GM19328 (cell line): ENCODE measurements around the gene IL1A.

ENCODE experiments used
- ATAC-seq: cut with Tn5 transposase; IDR thresholded peaks from one replicate; pipeline ENCODE4 v1.9.1; 2021; ENCODE audit warnings: mild to moderate bottlenecking, moderate library complexity; ENCODE audit not compliant: unreplicated experiment

The IL1A gene

GRCh38 chr2:112818094-112818902 is 34.0 kb upstream of the IL1A start:
- no peak for ATAC-seq

DNA sequence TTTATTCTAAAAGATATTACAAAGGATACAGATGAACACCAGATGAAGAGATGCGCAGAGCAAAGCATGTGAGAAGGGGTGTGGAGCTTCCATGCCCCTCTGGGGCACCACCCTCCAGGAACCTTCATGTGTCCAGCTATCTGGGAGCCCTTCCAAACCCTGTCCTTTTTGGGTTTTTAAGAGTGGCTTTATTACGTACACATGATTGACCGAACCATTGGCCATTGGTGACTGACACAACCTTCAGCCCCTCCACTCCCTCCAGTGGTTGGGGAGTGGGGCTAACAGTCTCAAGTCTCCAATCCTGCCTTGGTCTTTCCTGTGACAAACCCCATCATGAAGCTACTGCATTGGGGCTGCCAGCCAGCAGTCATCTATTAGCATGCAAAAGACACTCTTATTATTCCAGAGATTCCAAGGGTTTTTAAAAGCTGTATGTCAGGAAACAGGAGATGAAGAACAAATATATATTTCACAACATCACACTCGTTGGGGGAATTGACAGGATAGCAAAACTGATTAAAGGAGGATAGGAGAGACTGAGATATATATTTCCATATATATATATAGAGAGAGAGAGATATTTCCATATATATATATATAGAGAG is 32.9 kb upstream of the IL1A start:
- no peak for ATAC-seq

DNA sequence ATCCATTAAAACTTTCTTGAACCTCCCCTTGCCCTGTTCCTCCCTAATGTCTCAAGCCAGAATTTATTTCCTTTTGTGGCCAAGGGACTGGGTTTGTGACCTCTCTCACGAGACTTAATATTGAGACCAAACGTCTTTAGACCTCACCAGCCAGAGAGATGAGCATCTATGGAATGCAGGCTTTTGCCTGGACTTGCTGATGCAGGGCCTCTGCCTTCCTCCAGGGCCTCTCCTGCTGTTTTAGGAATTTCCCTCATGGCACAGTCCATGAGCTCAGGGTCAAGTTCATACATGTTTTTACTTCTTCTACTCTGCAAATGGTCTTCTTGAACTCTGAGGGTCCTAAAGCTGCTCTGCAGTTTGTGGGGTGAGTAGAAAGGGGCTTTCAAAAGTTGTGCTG is 30.0 kb upstream of the IL1A start:
- ATAC-seq = no peak

DNA sequence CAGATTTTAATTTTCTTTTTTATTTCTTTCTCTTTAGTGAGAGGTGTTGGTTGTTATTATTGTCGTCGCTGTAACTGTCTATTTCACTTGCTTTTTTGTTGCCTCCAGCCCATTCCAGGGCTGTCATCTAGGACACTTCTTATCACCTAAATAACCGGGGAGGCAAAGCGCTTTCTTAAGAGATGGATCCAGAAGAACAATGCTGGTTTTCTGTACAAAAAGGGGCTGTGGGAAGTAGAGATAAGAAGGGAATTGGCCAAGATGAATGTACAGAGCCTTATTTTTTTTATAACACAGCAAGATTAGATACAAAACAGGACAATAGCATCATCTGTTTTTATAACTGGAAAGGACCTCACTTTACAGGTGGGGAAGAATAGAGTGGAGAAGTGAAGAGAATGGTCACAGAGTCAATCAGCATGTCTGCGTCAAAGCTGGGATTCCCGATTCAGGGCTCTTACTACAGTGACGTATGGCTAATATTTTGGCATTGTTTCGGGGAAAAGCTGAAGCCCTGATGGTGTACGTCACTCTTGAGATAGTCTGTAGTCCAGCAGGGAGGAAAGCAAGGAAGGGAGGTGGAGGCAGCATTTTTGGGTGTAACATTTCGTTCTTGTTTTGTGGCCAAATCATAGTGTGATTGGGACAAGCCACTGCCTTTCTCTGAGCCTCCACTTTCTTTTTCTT is 29.1 kb upstream of the IL1A start:
- no peak for ATAC-seq

- no peak for ATAC-seq
These were observed 28.3 kb upstream of the IL1A start for GRCh38 chr2:112812318-112813267.

DNA sequence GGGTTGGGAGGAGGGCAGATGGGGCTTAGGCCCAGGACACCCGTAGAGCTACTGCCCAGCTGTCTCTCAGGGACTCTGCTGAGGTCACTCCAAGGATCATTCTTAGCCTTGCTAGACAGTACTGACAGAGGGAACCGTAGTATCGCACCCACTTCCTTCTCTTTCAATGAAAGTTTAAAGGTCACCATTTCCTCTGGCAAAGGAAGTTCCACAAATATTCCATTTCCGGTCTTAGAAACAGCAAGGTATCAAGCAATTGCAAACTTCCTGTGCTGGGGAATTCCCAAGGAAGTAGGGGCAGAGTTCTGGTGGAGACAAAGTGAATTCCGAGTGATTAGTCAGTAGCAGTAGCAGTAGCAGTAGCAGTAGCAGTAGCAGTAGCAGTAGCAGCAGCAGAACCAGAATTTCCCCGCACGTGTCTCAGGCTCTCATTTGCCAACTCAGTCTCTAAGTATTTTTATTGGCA is 27.6 kb upstream of the IL1A start:
- no peak for ATAC-seq

DNA sequence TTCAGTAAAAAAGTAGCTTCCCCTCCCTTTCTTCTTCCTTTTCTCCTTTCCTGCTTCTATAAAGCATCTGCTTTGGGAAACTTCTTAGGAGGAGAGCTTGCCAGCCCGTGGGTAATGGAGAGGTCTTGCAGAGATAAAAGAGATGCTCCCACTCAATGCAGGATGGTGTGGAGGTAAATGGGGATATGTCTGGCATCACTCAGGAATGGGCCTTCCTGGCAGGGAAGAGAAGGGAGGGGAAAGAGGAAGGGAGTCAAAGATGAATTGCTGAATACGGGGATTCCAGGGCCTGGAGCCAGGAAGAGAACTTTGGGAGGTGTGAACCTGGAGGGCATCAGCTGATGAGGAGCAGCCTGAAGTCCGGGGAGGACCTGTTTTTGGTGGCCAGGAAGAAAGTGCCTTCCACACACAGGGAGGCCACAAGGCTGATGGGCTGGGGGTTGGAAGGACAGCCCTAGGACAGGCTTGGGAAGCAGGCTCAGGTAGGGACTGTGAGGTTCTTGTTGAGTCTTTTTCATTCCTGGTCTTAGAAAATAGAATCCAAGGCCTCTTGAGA is 27.1 kb upstream of the IL1A start:
- ATAC-seq = no peak

GRCh38 chr2:112809112-112809511 is 24.8 kb upstream of the IL1A start:
- no peak for ATAC-seq

DNA sequence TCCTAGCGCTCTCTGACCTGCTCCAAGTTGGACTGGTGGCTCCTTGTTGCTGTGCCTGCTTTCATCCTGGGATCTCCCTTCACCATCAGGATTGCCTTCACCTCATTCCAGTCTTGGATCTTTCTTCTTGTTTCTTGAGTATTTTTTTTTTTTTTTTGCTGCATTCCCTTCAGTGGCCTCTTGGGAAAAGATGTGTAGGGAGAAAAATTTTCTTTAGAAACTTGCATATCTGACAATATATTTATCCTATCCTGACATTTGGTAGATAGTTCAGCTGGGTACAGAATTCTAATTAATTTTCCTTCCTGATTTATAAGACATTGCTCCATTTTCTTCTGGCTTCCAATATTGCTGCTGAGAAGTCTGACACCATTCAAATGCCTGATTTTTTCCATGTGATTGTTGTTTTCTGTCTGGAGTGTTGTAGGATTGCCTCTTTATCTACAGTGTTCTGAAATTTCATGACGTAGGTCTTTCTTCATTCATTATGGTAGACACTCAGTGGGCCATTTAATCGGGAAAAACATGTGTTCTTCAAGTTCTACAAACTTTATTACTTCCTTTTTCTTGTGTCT is 23.0 kb upstream of the IL1A start:
- ATAC-seq = no peak

DNA sequence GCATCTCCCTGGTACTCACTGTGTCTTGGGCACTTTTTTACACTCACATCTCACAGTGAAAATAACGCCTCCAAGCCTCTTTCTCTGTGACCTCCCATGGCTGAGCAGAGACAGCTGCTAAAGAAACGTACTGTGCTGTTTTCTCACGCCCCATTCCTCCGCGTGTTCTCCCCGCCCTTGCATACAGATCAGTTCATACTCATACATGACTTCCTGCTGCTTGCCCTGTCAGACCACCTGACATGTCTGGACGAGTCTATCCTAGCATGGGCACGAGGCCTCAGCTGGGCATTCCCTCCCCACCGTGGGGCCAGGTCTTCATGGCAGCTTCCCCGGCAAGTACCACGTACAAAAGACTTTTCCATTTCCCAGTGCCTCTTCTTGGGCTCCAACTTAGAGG is 21.2 kb upstream of the IL1A start:
- peak; percentile 81 for ATAC-seq

GRCh38 chr2:112803691-112804521 is 19.6 kb upstream of the IL1A start:
- ATAC-seq = no peak

- ATAC-seq = no peak
These were observed 16.7 kb upstream of the IL1A start for GRCh38 chr2:112800881-112801583.

GRCh38 chr2:112798979-112799975 is 15.0 kb upstream of the IL1A start:
- ATAC-seq = no peak

- no peak for ATAC-seq
These were observed 12.2 kb upstream of the IL1A start for GRCh38 chr2:112796486-112796885.

DNA sequence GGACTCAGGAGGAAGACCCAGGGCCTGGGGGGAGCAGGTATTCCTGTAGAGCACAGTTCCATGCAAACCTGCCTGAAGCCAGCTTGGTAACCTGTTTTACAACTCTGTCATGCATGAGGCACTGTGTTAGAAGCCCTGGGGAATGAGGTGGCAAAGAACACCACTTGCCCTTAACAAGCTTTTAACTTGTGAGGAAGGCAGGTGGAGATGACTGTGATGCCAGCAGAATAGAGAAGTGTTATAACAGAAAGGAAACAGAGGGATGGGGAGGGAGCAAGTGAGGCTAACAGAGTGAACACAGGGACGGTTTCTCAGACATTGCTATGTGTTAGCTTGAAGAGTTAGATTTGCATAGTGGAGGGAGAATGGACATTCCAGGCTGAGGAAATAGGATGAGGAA is 11.5 kb upstream of the IL1A start:
- ATAC-seq = no peak

DNA sequence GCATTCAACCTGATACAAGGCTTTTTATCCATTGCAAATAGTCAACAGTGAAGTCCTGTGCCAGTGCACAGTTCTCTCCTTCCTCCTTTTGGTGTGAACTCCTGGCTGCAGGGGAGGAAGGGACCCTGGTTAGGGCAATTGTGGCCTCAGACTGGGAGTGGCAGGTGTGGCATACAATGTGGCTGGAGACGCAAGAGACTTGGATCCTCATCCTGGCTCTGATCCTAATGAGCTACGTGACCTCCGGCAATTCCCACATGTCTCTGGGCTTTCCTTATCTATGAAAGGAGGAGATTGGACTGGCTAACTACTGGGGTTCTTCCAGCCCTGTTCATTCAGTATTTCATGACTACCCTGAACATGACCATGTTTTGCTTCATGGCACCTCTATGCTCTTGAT is 10.5 kb upstream of the IL1A start:
- ATAC-seq = no peak

DNA sequence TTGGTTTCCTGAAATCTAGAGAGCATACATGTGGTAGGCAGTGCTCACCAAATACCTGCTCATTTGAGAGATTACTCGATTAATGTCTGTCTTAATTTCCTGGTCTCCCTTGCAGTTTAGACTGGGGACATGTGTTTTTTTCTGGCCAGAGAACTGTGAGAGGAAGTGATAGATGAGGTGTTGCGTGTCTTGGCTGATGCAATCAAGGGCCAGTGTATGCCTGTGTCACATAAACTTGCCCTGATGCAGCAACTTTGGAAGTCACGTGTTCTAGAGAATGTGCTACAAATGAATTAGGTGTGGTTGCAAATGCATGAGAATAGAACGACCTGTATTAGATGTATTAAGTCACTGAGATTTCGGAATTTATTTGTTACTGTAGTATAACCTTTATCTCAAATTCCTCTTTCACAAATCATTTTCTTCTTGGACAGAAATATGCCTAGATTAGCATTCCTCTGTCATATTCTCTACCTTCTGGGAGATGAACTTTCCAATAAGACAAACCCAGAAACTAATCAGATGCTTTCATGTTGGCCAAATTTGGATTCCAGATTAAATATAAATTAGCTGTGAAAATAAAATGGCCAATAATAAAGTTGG is 9.9 kb upstream of the IL1A start:
- no peak for ATAC-seq
